H9 (cell line): ENCODE measurements around the gene MYO5B. TPM values are rescaled to one million over a fixed set of nuclear protein-coding genes. Genes with fewer than 3 reads are reported as not detected.

ENCODE experiments used
- DNase-seq: peaks from one replicate; pipeline ENCODE4 v3.0.0-alpha.2; 2017
- H2AFZ ChIP-seq: one replicate; pipeline ENCODE4 v1.6.1; 2013; ENCODE audit warnings: mild to moderate bottlenecking, low read length, control low read depth, moderate library complexity
- H2AK5ac ChIP-seq: 2 replicates; pipeline ENCODE4 v1.6.1; 2013; ENCODE audit warnings: low read length, control low read depth, mixed read lengths; ENCODE audit not compliant: insufficient read length
- H2BK120ac ChIP-seq: one replicate; pipeline ENCODE4 v1.6.1; 2013; ENCODE audit warnings: low read depth, mild to moderate bottlenecking, low read length, control low read depth, inconsistent platforms; ENCODE audit not compliant: poor library complexity, severe bottlenecking
- H2BK12ac ChIP-seq: 2 replicates; pipeline ENCODE4 v1.6.1; 2013; ENCODE audit warnings: low read length, control low read depth, mixed read lengths, low read depth; ENCODE audit not compliant: insufficient read length
- H2BK15ac ChIP-seq: 2 replicates; pipeline ENCODE4 v1.6.1; 2013; ENCODE audit warnings: low read depth, low read length, control low read depth
- H2BK20ac ChIP-seq: one replicate; pipeline ENCODE4 v1.6.1; 2013; ENCODE audit warnings: low read depth, mild to moderate bottlenecking, low read length, control low read depth, inconsistent platforms; ENCODE audit not compliant: poor library complexity, severe bottlenecking
- H2BK5ac ChIP-seq: 2 replicates; pipeline ENCODE4 v1.6.1; 2013; ENCODE audit warnings: low read length, control low read depth, mixed read lengths; ENCODE audit not compliant: insufficient read length
- H3K14ac ChIP-seq: 2 replicates; pipeline ENCODE4 v1.6.1; 2013; ENCODE audit warnings: low read length, control low read depth; ENCODE audit not compliant: insufficient read depth
- H3K18ac ChIP-seq: 2 replicates; pipeline ENCODE4 v1.6.1; 2013; ENCODE audit warnings: low read depth, mild to moderate bottlenecking, mixed read lengths, low read length, control low read depth; ENCODE audit not compliant: insufficient read length
- H3K23ac ChIP-seq: 2 replicates; pipeline ENCODE4 v1.6.1; 2013; ENCODE audit warnings: low read length, control low read depth, mixed read lengths, low read depth; ENCODE audit not compliant: insufficient read length
- H3K23me2 ChIP-seq: 2 replicates; pipeline ENCODE4 v1.6.1; 2013; ENCODE audit warnings: low read depth, mild to moderate bottlenecking, mixed read lengths, low read length, control low read depth; ENCODE audit not compliant: insufficient read length, poor library complexity, severe bottlenecking
- H3K27ac ChIP-seq: 2 replicates; pipeline ENCODE4 v1.5.1; 2013; ENCODE audit warnings: low read length, control low read depth, mixed read lengths, low read depth; ENCODE audit not compliant: insufficient read length
- H3K27me3 ChIP-seq: 2 replicates; pipeline ENCODE4 v1.6.1; 2013; ENCODE audit warnings: low read length, control low read depth, inconsistent platforms; ENCODE audit not compliant: insufficient read depth
- H3K4ac ChIP-seq: 2 replicates; pipeline ENCODE4 v1.6.1; 2013; ENCODE audit warnings: low read depth, mild to moderate bottlenecking, control low read depth, inconsistent platforms, low read length, moderate library complexity
- H3K4me1 ChIP-seq: 2 replicates; pipeline ENCODE4 v1.6.1; 2013; ENCODE audit warnings: low read length, control low read depth, inconsistent platforms; ENCODE audit not compliant: insufficient read depth
- H3K4me2 ChIP-seq: 2 replicates; pipeline ENCODE4 v1.6.1; 2013; ENCODE audit warnings: low read length, control low read depth, mixed read lengths; ENCODE audit not compliant: insufficient read length, insufficient read depth
- H3K56ac ChIP-seq: 2 replicates; pipeline ENCODE4 v1.6.1; 2013; ENCODE audit warnings: low read depth, mild to moderate bottlenecking, mixed read lengths, low read length, control low read depth; ENCODE audit not compliant: insufficient read length
- H3K79me1 ChIP-seq: 2 replicates; pipeline ENCODE4 v1.6.1; 2013; ENCODE audit warnings: low read depth, mild to moderate bottlenecking, moderate library complexity, low read length, control low read depth, inconsistent platforms; ENCODE audit not compliant: insufficient read depth, poor library complexity, severe bottlenecking
- H3K79me2 ChIP-seq: 2 replicates; pipeline ENCODE4 v1.6.1; 2013; ENCODE audit warnings: low read length, control low read depth, inconsistent platforms; ENCODE audit not compliant: insufficient read depth
- H3K9ac ChIP-seq: 2 replicates; pipeline ENCODE4 v1.6.1; 2013; ENCODE audit warnings: low read length, control low read depth, mixed read lengths; ENCODE audit not compliant: insufficient read length; ENCODE audit errors: extremely low read depth
- H3K9me3 ChIP-seq: one replicate; pipeline ENCODE4 v1.6.1; 2013; ENCODE audit warnings: low read depth, low read length, inconsistent platforms; ENCODE audit not compliant: control insufficient read depth
- H3T11ph ChIP-seq: one replicate; pipeline ENCODE4 v1.6.1; 2013; ENCODE audit warnings: mild to moderate bottlenecking, low read length, control low read depth, inconsistent platforms
- H4K20me1 ChIP-seq: one replicate; pipeline ENCODE4 v1.6.1; 2013; ENCODE audit not compliant: control insufficient read depth, insufficient read length, insufficient read depth
- H4K5ac ChIP-seq: 2 replicates; pipeline ENCODE4 v1.6.1; 2013; ENCODE audit warnings: low read depth, mild to moderate bottlenecking, mixed read lengths, low read length, control low read depth; ENCODE audit not compliant: insufficient read length
- H4K8ac ChIP-seq: replicated peaks from 2 replicates; pipeline ENCODE4 v1.6.1; 2013; ENCODE audit warnings: low read length, control low read depth, mixed read lengths, low read depth; ENCODE audit not compliant: insufficient read length
- H4K91ac ChIP-seq: 2 replicates; pipeline ENCODE4 v1.6.1; 2013; ENCODE audit warnings: low read depth, mild to moderate bottlenecking, moderate library complexity, mixed read lengths, low read length, control low read depth; ENCODE audit not compliant: insufficient read length
- H3K27ac Mint-ChIP-seq, 3 experiments: 2 replicates in 2 of 3; 3 replicates in 1 of 3; pipeline ENCODE4 v1.8.0; 2020 to 2021; ENCODE audit warnings: mixed read lengths in 3 of 3, mild to moderate bottlenecking in 1 of 3, moderate library complexity in 1 of 3
- H3K27me3 Mint-ChIP-seq: 2 replicates; pipeline ENCODE4 v1.8.0; 2021; ENCODE audit warnings: low read depth, mild to moderate bottlenecking, moderate library complexity, mixed read lengths
- H3K36me3 Mint-ChIP-seq, 3 experiments: 2 replicates in 2 of 3; 3 replicates in 1 of 3; pipeline ENCODE4 v1.8.0; 2020 to 2021; ENCODE audit warnings: low read depth in 3 of 3, mixed read lengths in 3 of 3; ENCODE audit not compliant: insufficient read depth in 1 of 3
- H3K4me1 Mint-ChIP-seq, 2 experiments: 2 replicates each; pipeline ENCODE4 v1.8.0; 2020; ENCODE audit warnings: mixed read lengths in 2 of 2
- H3K4me3 Mint-ChIP-seq, 2 experiments: 2 replicates in 1 of 2; 3 replicates in 1 of 2; pipeline ENCODE4 v1.8.0; 2020 to 2021; ENCODE audit warnings: mild to moderate bottlenecking in 2 of 2, mixed read lengths in 2 of 2, moderate library complexity in 1 of 2
- H3K9me3 Mint-ChIP-seq, 2 experiments: 2 replicates in 1 of 2; 3 replicates in 1 of 2; pipeline ENCODE4 v1.8.0; 2020; ENCODE audit warnings: mild to moderate bottlenecking in 2 of 2, mixed read lengths in 2 of 2, moderate library complexity in 1 of 2
- CTCF ChIP-seq: fragments of 200-600 bp; sonication (generic); conservative IDR thresholded peaks from 3 replicates; pipeline ENCODE4 v1.8.0; 2021; ENCODE audit warnings: antibody characterized with exemption, mild to moderate bottlenecking
- WGBS: extraction: QIAGEN DNeasy Blood & Tissue Kit; methylation state at CpG from one replicate; pipeline ENCODE4 v1.1.7; 2013; ENCODE audit warnings: missing lambda C conversion rate, low lambda C conversion rate, mixed read lengths; ENCODE audit not compliant: insufficient read length; ENCODE audit errors: extremely low coverage; 5-methylcytosine and 5-hydroxymethylcytosine counted together
- total RNA-seq: library from RNA; stranded (reverse); gene quantifications from 2 replicates; pipeline ENCODE4 v1.2.1, GENCODE V29; 2021

MYO5B gene
- total RNA-seq, 1 experiment from 2014 or later: 9.3 TPM

GRCh38 chr18:50169149-50169548 is 25.8 kb downstream of the MYO5B start:
- Histone ChIP-seq H4K5ac (no peak overlapping the region), H3K23ac (no peak overlapping the region), H2BK15ac (no peak overlapping the region), H4K20me1 (no peaks in the 10 kb centered on the region), H2BK120ac (no peak overlapping the region), H4K8ac (no peak overlapping the region), H3K27me3 (no peaks in the 10 kb centered on the region), H3K79me1 (no peaks in the 10 kb centered on the region), H4K91ac (no peak overlapping the region), H3K18ac (no peak overlapping the region), H2BK5ac (no peak overlapping the region), H3K79me2 (no peaks in the 10 kb centered on the region), H3K27ac (no peak overlapping the region), H2BK12ac (no peak overlapping the region), H3K4me2 (no peak overlapping the region), H3K23me2 (no peaks in the 10 kb centered on the region), H2AFZ (no peak overlapping the region), H3K4me1 (no peaks in the 10 kb centered on the region), H3K14ac (no peak overlapping the region), H3K9ac (no peak overlapping the region), H3K4ac (no peak overlapping the region), H2BK20ac (no peak overlapping the region), H3K56ac (no peak overlapping the region), H3K9me3 (no peaks in the 10 kb centered on the region), H3T11ph (no peak overlapping the region), H2AK5ac (no peak overlapping the region)
- no peak overlapping the region for H3K27ac Mint-ChIP-seq
- DNase-seq: no peak
- H3K9me3 Mint-ChIP-seq: no peaks in the 10 kb centered on the region
- peaks cover 1% of the 10 kb centered on the region; the same call in 1 of the 2 replicates for H3K27me3 Mint-ChIP-seq
- WGBS: no CpG with 5 or more reads among the region's 2 CpGs
- H3K4me1 Mint-ChIP-seq: peaks cover under 1 to 4% of the 10 kb centered on the region in 2 experiments; a peak in 2 of 4 replicates
- no peaks in the 10 kb centered on the region for H3K36me3 Mint-ChIP-seq
- H3K4me3 Mint-ChIP-seq: no peak overlapping the region
- TF ChIP-seq CTCF: no peak
